OCI-LY7 (cell line): ENCODE results near the gene GSK3B.

Source experiments
- CTCF ChIP-seq: fragments of 200-600 bp; sonication (generic); conservative IDR thresholded peaks from 2 replicates; pipeline ENCODE4 v1.5.1; 2014; ENCODE audit warnings: mild to moderate bottlenecking, antibody characterized with exemption, low read length, moderate library complexity, mixed read lengths
- EZH2phosphoT487 ChIP-seq: fragments of 200-600 bp; sonication (generic); IDR thresholded peaks from 2 replicates; pipeline ENCODE4 v1.6.1; 2018; ENCODE audit warnings: low read depth, borderline replicate concordance, mild to moderate bottlenecking, mixed run types, antibody characterized with exemption, low read length, moderate library complexity, mixed read lengths

GRCh38 chr3:119841808-119842471, 252.3 kb downstream of the GSK3B start:
- TF ChIP-seq CTCF (no peak), EZH2phosphoT487 (no peak)
